Nucleus accumbens (tissue), 56 donors: Measurements from ENCODE around the gene OR5T2.
"Not testable (repeated sequence)": the region's sequence is repeated elsewhere in the genome, so short reads cannot be mapped to it uniquely, and the experiment has no call there.

Experiments used
- DNase-seq, 56 donors: peaks; one replicate each; lab custom pipeline; 2025; lab: John Stamatoyannopoulos, UW

Gene OR5T2

GRCh38 chr11:56234155-56234554, at the start of gene OR5T2:
TSS of gene OR5T2 (minus strand) at chr11:56234255. CDS start at chr11:56233062, 1,193 bp downstream.
- no peak for DNase-seq

- no peak for DNase-seq
Measured at GRCh38 chr11:56273854-56274253, 39.8 kb upstream of the OR5T2 start, which contains the start of gene OR5T1. TSS of gene OR5T1 (plus strand) at chr11:56274154. CDS start at chr11:56275639, 1,485 bp downstream.

GRCh38 chr11:56271092-56271491, 37.0 kb upstream of the OR5T2 start:
- DNase-seq, result no peak

GRCh38 chr11:56251954-56252353, 17.9 kb upstream of the OR5T2 start, which contains the start of gene OR5T3:
TSS of gene OR5T3 (plus strand) at chr11:56252254. CDS start at chr11:56252254, 0 bp downstream.
- DNase-seq, result no peak

GRCh38 chr11:56219735-56220134, 14.3 kb downstream of the OR5T2 start:
- not testable (repeated sequence) for DNase-seq

- no peak for DNase-seq
Measured at GRCh38 chr11:56214537-56214936, 19.5 kb downstream of the OR5T2 start.

GRCh38 chr11:56207790-56208189, 26.3 kb downstream of the OR5T2 start:
- no peak for DNase-seq

- no peak for DNase-seq
Measured at GRCh38 chr11:56197367-56197766, 36.7 kb downstream of the OR5T2 start.

- DNase-seq, result no peak
Measured at GRCh38 chr11:56196705-56197104, 37.4 kb downstream of the OR5T2 start.

GRCh38 chr11:56188602-56189001, 45.5 kb downstream of the OR5T2 start:
- no peak for DNase-seq

GRCh38 chr11:56183459-56183858, 50.6 kb downstream of the OR5T2 start:
- no peak for DNase-seq
